Kidney (tissue), 14 donors: ENCODE measurements around the gene ITM2C. TPM values are rescaled to one million over a fixed set of nuclear protein-coding genes. Genes with fewer than 3 reads are reported as not detected.

Experiments
- DNase-seq, 5 donors: peaks; one replicate each; pipeline ENCODE4 v3.0.0-alpha.2; 2013 to 2020
- FAIRE-seq: peaks from 2 replicates; lab custom pipeline; 2012; peaks lifted over from hg19 to GRCh38; lab: Jason Lieb, UNC
- H3K27ac ChIP-seq, 2 donors: one replicate each; pipeline ENCODE4 v1.7.0; 2013; ENCODE audit warnings: low read depth in 2 of 2, low read length in 2 of 2, inconsistent platforms in 1 of 2
- H3K27me3 ChIP-seq: one replicate; pipeline ENCODE4 v1.7.1; 2013; ENCODE audit warnings: low read length, inconsistent platforms; ENCODE audit not compliant: control insufficient read depth, insufficient read depth
- H3K36me3 ChIP-seq, 3 donors: one replicate each; pipeline versions ENCODE4 v1.7.0 to v1.7.1; 2013; ENCODE audit warnings: low read length in 3 of 3, control low read depth in 1 of 3, inconsistent platforms in 1 of 3; ENCODE audit not compliant: insufficient read depth in 3 of 3, control insufficient read depth in 2 of 3
- H3K4me1 ChIP-seq, 3 donors: one replicate each; pipeline versions ENCODE4 v1.7.0 to v1.7.1; 2013; ENCODE audit warnings: low read length in 3 of 3, inconsistent platforms in 1 of 3, low read depth in 1 of 3; ENCODE audit not compliant: control insufficient read depth in 2 of 3, insufficient read depth in 2 of 3
- H3K4me3 ChIP-seq, 3 donors: one replicate each; pipeline versions ENCODE4 v1.7.0 to v1.8.1; 2013; ENCODE audit warnings: low read length in 3 of 3, control low read depth in 1 of 3, inconsistent platforms in 1 of 3
- H3K9ac ChIP-seq, 3 donors: one replicate each; pipeline versions ENCODE4 v1.7.0 to v1.7.1; 2013; ENCODE audit warnings: low read length in 3 of 3, control low read depth in 1 of 3, inconsistent platforms in 1 of 3
- H3K9me3 ChIP-seq, 3 donors: one replicate each; pipeline versions ENCODE4 v1.7.0 to v1.7.1; 2013; ENCODE audit warnings: low read length in 3 of 3, control low read depth in 1 of 3, inconsistent platforms in 1 of 3; ENCODE audit not compliant: control insufficient read depth in 2 of 3, insufficient read depth in 1 of 3
- CTCF ChIP-seq: IDR thresholded peaks from 3 replicates; pipeline ENCODE4 v1.5.1; 2012; ENCODE audit warnings: mild to moderate bottlenecking, moderate library complexity, borderline replicate concordance; ENCODE audit not compliant: insufficient read depth; ENCODE audit errors: extremely low read depth
- intact Hi-C: fragments of 100-400 bp; cut with DNase I; formaldehyde crosslinking; loops from one replicate; pipeline ENCODE4 v1.11.1; 2022
- polyA plus RNA-seq: library from polyadenylated mRNA; stranded (reverse); fragments of 350-450 nt; fragmentation: Illumina TruSeq; extraction: RNeasy Lipid Tissue Mini Kit (QIAGEN cat#74804); gene quantifications from one replicate; pipeline ENCODE4 v1.2.3, GENCODE V29; 2014; ENCODE audit warnings: low read depth, low replicate concordance; ENCODE audit not compliant: insufficient read depth
- total RNA-seq: library from RNA; stranded (reverse); fragmentation: NEBNext Ultra II Directional; extraction: Animal tissue kit (Norgen Biotek cat#: 25700); gene quantifications from one replicate; pipeline ENCODE4 v1.2.1, GENCODE V29; 2021
- donor health status: control.
- donor health status: control.
- donor health status: control.
- donor health status: control.
- donor health status: control.
- donor health status: DM: yes; HTN: yes; CAD: no.
- donor health status: Normal renal cell carcinoma (clear cell type).

ITM2C gene
- total and polyA plus RNA-seq, 2 donors from 2014 or later: 308 to 1,131 TPM

- H3K4me3 ChIP-seq: no peak overlapping the region
- no peaks in the 10 kb centered on the region for H3K4me1 ChIP-seq
- no peaks in the 10 kb centered on the region for H3K27me3 ChIP-seq
- no peak for FAIRE-seq
- H3K9ac ChIP-seq: no peak overlapping the region
- no peak for TF ChIP-seq CTCF
- DNase-seq: no peak
- H3K27ac ChIP-seq: no peak overlapping the region
- H3K9me3 ChIP-seq: no peaks in the 10 kb centered on the region
- peaks cover 3 to 29% (median 19%) of the 10 kb centered on the region in 3 donors for H3K36me3 ChIP-seq
- intact Hi-C loops: no loop called here
These were observed 48.0 kb upstream of the ITM2C start for GRCh38 chr2:230816735-230817134.

DNA sequence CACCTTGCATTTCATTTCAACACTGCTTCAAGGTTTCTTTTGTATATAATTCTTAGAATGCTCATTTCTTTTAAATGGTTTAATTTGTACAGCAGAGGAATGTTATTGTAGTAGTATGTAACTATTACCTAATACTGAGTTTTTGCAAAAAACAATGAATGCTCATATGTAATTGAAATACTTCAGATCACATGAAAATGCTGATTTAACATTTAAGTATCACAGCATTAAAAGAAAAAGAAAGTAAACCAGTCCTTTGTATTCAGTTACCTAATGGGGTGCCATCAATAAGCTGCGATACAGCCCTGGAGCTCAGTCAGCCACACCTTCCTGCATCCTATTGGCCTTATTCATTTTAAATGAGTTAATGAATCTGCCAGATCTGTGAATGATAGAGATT is 45.3 kb upstream of the ITM2C start:
- Histone ChIP-seq H3K4me1 (no peaks in the 10 kb centered on the region), H3K27ac (no peak overlapping the region), H3K9ac (no peak overlapping the region), H3K36me3 (peaks cover 0 to 19% (median 15%) of the 10 kb centered on the region in 3 donors), H3K4me3 (no peak overlapping the region), H3K27me3 (no peaks in the 10 kb centered on the region), H3K9me3 (no peaks in the 10 kb centered on the region)
- FAIRE-seq (no peak), DNase-seq (no peak)
- intact Hi-C loops: no loop called here
- no peak for TF ChIP-seq CTCF

- FAIRE-seq: no peak
These were observed 43.3 kb upstream of the ITM2C start for GRCh38 chr2:230821261-230821990.

More at GRCh38 chr2:230821261-230821990, 43.3 kb upstream of the ITM2C start:
- TF ChIP-seq CTCF: no peak
- Histone ChIP-seq H3K36me3 (peaks cover 0 to 15% (median 11%) of the 10 kb centered on the region in 3 donors), H3K4me1 (no peaks in the 10 kb centered on the region), H3K9me3 (no peaks in the 10 kb centered on the region), H3K27me3 (no peaks in the 10 kb centered on the region), H3K27ac (no peak overlapping the region), H3K9ac (no peak overlapping the region), H3K4me3 (no peak overlapping the region)
- intact Hi-C loops: loop anchor here (10.0 kb wide), 1 partner anchor 163 kb away; no protein-coding TSS in a partner anchor
- no peak for DNase-seq
